HG02759 (cell line): ENCODE data around the gene ATAD3C.
"Not testable (repeated sequence)": the region's sequence is repeated elsewhere in the genome, so short reads cannot be mapped to it uniquely, and the experiment has no call there.

Experiments
- ATAC-seq: cut with Tn5 transposase; IDR thresholded peaks from one replicate; pipeline ENCODE4 v1.9.1; 2021; ENCODE audit warnings: mild to moderate bottlenecking, moderate library complexity; ENCODE audit not compliant: unreplicated experiment

The ATAD3C gene

GRCh38 chr1:1440262-1441001, 9.1 kb upstream of the ATAD3C start:
- ATAC-seq, result no peak

GRCh38 chr1:1441002-1441888, 8.2 kb upstream of the ATAD3C start:
- ATAC-seq, result no peak

- ATAC-seq, result no peak
These were observed 7.3 kb upstream of the ATAD3C start for GRCh38 chr1:1442069-1442770.

- ATAC-seq, result not testable (repeated sequence)
These were observed 2.9 kb upstream of the ATAD3C start for GRCh38 chr1:1446631-1447030.

GRCh38 chr1:1450616-1451015, 1.1 kb downstream of the ATAD3C start:
- not testable (repeated sequence) for ATAC-seq

- ATAC-seq, result no peak
These were observed 2.3 kb downstream of the ATAD3C start for GRCh38 chr1:1451696-1452364.

- not testable (repeated sequence) for ATAC-seq
These were observed 2.9 kb downstream of the ATAD3C start for GRCh38 chr1:1452365-1452739.

- ATAC-seq, result no peak
These were observed 3.4 kb downstream of the ATAD3C start for GRCh38 chr1:1452882-1453281.

- ATAC-seq, result not testable (repeated sequence)
These were observed 5.0 kb downstream of the ATAD3C start for GRCh38 chr1:1454286-1455056.

GRCh38 chr1:1455366-1455884, 5.9 kb downstream of the ATAD3C start:
- ATAC-seq, result no peak

GRCh38 chr1:1455934-1456333, 6.4 kb downstream of the ATAD3C start:
- ATAC-seq, result not testable (repeated sequence)

- ATAC-seq, result not testable (repeated sequence)
These were observed 7.3 kb downstream of the ATAD3C start for GRCh38 chr1:1456683-1457255.

GRCh38 chr1:1459156-1459555, 9.7 kb downstream of the ATAD3C start:
- ATAC-seq, result not testable (repeated sequence)

- ATAC-seq, result not testable (repeated sequence)
These were observed 10.2 kb downstream of the ATAD3C start for GRCh38 chr1:1459711-1460110.

- ATAC-seq, result no peak
These were observed 11.1 kb downstream of the ATAD3C start for GRCh38 chr1:1460540-1461130.

- ATAC-seq, result no peak
These were observed 12.3 kb downstream of the ATAD3C start for GRCh38 chr1:1461721-1462317.

- no peak for ATAC-seq
These were observed 13.0 kb downstream of the ATAD3C start for GRCh38 chr1:1462318-1462966.

- ATAC-seq, result no peak
These were observed 13.8 kb downstream of the ATAD3C start for GRCh38 chr1:1463312-1463711.
